NCI-H82 treated with DMSO at 0.1 percent for 48 hours (cell line): ENCODE results near the gene ASTN1.
A peak's percentile ranks its signal among the peaks of the same experiment; 100 is the strongest.
"Not testable (repeated sequence)": the region's sequence is repeated elsewhere in the genome, so short reads cannot be mapped to it uniquely, and the experiment has no call there.

Experiments
- DNase-seq: peaks from one replicate; lab custom pipeline; 2025; ENCODE audit not compliant: unreplicated experiment; lab: John Stamatoyannopoulos, UW

Gene ASTN1

DNA sequence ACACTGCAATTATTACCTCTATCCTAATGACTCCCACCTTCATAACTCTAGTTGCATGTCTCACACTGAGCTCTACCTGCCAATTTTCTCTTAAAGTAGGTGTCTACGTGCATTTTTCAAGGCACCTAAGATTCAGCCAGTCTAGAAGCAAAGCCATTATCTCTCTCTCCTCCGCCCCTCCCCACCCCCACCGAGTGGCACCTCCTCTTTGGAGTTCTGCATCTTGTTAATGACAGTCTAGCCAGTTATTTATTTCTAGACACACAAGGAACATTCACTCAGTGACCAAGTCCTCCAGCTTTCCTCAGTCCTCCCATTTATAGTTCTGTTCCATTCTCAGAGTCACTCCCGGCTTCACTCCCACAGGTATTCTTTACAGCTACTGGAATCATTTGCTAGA is 47.6 kb downstream of the ASTN1 start:
- no peak for DNase-seq

DNA sequence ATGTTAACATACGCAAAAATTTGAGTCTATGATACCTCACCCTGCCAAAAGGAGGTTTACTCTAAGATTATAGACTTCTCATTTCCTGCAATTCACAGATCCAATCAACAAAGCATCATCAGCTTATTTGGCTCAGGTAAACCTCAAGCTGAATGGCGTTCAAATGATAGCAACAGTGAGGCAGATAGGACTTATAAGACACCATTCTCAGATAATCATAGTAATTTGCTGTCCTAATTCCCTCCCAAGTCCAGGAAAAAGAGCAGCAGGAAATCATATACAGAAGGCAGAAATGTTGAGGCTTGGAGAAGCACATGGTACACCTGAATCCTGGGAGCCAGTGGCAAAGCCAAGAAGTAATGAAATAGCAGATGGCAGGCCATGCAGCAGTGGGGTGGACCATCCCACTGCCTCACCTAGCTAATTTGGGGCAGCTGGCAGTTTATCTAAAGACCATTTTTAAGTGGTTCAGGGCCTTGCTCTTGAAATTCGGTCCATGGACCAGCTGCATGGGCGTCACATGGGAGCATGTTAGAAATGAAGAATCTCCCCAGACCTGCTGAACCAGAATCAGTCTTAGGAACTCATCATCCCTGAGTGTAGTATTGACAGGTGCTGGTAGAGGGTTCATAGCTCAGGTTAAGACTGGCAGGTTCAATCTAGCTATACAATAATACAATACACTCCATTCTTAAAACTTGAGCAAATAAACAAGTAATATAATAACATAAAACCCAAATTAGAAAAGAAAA is 57.7 kb downstream of the ASTN1 start:
- no peak for DNase-seq

DNA sequence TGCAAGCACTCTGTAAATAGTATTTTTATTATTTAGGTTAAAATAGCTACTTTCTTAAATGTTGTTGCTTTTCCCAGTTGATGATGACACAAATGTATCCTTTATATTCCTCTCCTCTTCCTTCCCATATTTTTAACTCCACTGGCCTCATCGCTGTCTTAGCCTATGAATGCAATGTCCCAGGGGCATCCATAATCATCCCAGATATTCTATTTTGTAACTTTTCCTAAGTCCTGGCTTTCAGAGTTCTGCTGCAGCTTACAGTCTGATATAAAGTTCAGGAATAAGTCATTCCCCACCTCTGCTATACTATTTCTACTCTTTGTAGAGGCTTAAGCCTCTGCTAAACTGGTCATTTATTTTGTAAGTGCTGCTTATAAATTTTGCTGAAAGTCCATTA is 58.3 kb downstream of the ASTN1 start:
- DNase-seq, result no peak

GRCh38 chr1:177103005-177103852 is 61.3 kb downstream of the ASTN1 start:
- DNase-seq, result no peak

DNA sequence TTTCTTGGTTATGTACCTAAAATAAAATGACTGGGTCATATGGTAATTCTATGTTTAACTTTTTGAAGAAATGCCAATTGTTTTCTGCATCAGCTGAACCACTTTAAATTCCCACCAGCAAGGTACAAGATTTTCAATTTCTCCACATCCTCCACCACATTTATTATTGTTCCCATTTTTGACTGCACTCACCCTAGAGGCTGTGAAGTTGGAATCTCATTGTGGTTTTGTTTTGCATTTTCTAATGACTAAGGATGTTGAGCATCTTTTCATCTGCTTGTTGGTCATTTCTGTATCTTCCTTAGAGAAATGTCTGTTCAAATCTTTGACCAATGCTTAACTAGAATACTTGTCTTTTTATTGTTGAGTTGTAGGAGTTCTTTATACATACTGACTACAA is 72.5 kb downstream of the ASTN1 start:
- DNase-seq, result no peak

DNA sequence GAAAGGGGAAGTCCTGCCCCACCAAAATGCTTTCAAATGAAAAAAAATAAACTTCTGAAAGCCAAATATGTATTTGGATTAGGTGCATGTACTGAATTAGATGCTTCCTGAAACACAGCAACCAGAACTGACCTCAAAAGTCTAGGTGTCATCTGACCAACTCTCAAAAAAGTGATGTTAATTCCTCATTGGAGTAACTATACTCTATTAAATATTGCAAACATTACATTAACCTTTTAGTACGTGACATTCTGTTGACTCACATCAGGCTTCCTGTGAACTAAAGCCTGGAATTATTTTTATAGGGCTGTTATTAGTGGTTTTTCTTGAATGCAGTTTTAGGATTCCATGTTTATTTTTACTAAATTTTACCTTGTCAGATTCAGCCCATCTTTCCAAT is 73.5 kb downstream of the ASTN1 start:
- DNase-seq, result no peak

- no peak for DNase-seq
Observed at GRCh38 chr1:177088966-177089365, 75.5 kb downstream of the ASTN1 start.

GRCh38 chr1:177082855-177083693 is 81.4 kb downstream of the ASTN1 start:
- DNase-seq, result no peak

DNA sequence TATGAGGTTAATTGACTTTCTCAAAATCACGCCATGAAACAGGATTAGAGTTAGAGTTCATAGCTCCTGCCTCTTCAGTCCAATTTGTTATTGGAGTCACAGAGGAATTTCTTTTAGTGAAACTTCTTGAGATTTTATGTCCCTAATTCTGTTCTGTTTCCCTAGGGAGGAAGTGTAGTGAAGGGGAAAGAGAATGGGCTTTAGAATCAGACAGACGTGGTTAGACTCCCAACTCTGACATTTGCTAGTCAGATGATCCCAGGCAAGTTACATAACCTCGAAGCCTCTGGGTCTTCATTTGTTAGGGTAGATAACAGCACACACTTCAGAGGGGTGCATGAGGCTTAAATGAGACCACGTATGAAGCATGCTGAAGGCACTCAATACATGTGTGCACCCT is 83.9 kb downstream of the ASTN1 start:
- DNase-seq, result no peak

DNA sequence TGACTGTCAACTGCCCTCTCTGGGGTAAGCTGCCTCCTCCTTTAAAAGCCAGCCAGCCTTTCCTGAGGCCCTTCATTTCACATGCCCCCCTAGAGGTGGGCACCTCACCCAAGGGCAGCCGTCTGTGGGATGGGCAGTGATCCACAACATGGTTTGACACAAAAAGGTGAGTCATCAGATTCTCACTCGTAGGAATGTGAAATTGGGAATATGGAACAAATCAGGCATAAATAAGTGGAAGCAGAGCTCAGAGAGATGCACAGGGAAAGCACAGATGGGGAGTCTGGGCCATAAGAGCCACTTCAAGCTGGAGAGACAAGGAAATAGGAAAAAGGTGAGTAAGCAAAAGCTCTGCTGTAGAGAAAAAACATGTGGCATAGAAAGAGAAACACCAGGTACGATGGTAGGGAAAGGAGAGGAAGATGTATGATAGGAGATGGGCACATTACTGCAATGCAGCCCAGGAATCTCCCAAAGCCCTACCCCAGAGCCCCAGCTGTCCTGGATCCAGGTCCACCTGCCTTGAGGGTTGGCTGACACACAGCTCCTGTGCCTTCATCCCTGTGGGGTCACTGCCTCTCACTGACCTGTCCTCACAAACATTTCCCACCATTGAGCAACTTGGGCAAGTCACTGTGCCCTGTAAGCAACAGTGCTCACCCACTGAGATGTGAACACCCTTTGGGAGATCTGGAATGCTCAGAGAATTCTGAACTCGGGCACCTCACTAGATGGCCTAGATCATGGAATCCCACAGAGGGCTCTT is 86.6 kb downstream of the ASTN1 start:
- no peak for DNase-seq

DNA sequence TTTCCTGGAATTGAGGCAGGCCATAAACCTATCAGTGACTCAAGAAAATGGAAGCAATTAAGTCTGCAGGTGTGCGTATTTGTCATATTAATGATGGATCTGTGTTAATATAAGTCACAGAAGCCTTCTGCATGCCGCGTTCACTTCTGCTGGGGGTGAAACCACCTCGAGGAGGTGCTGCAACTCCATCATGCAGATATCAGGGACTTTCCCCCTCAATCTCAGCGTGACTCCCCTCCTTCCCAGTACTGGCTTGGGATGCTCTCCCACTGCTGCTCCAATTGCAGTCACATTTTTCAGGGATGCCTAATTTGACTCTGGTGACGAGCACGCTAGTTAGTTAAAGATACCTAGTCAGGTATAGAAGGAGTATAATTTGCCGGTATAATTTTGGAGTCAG is 87.5 kb downstream of the ASTN1 start:
- no peak for DNase-seq

DNA sequence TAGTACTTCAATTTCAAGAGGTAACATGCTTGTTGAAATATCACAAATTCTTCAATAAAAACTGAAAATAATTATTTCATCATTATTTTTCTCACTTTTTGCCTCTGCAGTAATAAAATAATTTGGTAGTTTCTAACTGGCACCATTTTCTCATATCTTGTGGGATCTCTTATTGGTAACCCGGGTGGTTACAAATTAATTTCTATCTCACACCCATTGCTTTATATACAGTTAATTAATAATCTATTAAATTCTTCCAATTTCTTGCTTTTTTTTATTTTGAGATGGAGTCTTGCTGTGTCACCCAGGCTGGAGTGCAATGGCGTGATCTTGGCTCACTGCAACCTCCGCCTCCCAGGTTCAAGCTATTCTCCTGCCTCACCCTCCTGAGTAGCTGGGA is 89.7 kb downstream of the ASTN1 start:
- DNase-seq, result not testable (repeated sequence)

- no peak for DNase-seq
Observed at GRCh38 chr1:177069490-177069889, 95.0 kb downstream of the ASTN1 start.

GRCh38 chr1:177067752-177068410 is 96.6 kb downstream of the ASTN1 start:
- peak; percentile 90 for DNase-seq

DNA sequence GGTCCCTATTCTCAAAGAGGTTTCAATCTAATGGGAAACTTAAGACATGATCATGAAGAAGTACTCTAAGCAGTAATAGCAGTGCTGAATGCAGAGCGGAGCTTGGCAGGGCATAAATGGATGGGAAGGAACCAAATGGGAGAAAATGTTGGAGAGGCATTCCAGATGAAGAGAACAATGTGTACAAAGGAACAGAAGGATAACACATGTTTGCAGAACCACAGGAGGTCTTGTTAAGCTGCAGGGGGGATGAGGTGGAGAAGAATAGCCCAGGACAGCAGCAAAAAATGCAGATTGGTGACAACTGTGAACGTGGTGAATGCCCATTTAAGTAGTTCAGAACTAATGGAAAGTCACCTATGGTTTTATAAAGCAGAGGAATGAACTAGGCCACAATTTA is 99.1 kb downstream of the ASTN1 start:
- no peak for DNase-seq

- DNase-seq, result no peak
Observed at GRCh38 chr1:177063648-177064047, 100.9 kb downstream of the ASTN1 start.

- DNase-seq, result no peak
Observed at GRCh38 chr1:177054542-177054941, 110.0 kb downstream of the ASTN1 start.

DNA sequence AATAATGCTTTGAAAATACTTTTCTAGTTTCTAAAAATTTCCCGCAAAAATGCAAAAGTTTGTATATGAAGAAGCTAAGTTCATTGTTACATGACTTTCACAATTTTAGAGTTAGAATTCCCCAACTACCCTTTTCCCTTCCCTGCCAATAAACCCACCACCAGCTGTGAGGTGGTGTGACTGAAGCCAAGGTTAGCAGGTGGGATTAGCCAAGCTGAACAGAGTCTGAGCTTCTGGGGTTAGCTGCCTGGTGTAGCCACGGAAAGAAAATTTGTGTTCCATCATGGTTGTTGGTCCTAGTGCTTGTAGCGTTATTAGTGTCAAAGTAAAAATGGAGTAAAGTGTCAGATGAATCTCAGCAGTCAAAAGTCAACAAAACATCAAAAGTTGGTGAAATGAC is 110.9 kb downstream of the ASTN1 start:
- peak; percentile 29 for DNase-seq

DNA sequence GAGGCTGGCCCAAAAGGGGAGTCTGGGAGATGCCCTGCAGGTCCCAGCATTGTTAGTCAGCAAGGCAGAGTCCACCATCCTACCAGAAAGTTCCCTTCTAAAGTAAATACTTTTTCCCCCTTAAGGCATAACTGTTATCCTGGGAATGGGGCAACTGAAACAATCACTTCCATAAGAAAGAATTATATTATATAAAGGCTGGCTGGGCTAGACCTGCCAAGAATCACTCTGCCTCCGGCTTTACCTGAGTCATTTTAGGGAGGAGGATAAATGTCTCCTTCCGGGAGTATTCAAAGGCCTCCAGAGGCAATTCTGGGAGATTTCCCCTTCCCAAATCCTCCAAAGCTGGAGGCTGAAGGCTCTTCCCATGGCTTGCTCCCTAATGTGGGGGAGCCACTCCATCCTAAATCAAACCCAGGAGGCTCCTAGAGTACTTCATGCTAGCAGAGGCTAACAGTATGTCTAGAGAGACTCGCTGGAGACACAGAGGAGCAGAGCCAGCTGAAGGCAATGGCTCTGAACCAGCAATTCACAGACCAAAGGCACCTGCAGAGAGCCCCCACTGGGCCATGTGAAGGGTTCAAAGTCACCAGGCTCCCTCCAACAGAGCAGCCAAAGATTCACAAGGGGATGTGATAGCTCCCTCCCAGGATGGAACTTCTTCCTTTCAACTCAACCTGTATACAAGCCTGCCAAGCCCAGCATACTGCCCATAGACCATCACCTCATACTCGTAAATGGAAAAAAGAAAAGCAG is 116.0 kb downstream of the ASTN1 start:
- no peak for DNase-seq

GRCh38 chr1:177045151-177045550 is 119.4 kb downstream of the ASTN1 start:
- no peak for DNase-seq
